ENCODE results near the gene ABCF2. TPM values are rescaled to one million over a fixed set of nuclear protein-coding genes. Genes with fewer than 3 reads are reported as not detected.
A peak's percentile ranks its signal among the peaks of the same experiment; 100 is the strongest.

The ABCF2 gene
- polyA plus RNA-seq, 3 donors, result 18.0 to 22.0 (median 21.1) TPM

DNA sequence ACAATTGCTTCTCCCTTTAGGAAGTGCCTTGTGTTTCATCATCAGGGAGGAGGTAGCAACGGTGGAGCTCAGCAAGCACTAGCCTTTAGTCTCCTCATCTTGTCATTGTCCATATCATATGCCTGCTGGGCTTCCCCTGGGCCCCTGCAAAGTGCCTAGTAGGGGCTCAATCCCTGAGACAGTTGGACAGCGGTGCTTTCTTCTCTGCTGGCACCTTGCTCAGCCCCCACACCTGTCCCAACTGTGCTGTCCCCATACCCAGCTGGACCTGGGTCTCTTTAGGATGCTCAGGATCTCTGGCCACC is 16.0 kb upstream of the ABCF2 start:
- Histone ChIP-seq H3K4me2 (replicated peaks; ENCODE audit: extremely low read depth, low read length, poor library complexity, severe bottlenecking) (peak overlapping the region; percentile 66), H3K27me3 (ENCODE audit: control insufficient read depth in 2 of 2, insufficient read depth in 2 of 2, low read length in 2 of 2) (peaks cover 31 to 41% of the 10 kb centered on the region in 2 donors), H3K4me1 (ENCODE audit: control insufficient read depth in 1 of 2, insufficient read depth in 2 of 2, low read length in 2 of 2) (peaks cover 34 to 42% of the 10 kb centered on the region in 2 donors), H2AFZ (ENCODE audit: insufficient read depth, low read depth, low read length, poor library complexity, severe bottlenecking) (no peak overlapping the region), H3K79me2 (ENCODE audit: insufficient read depth, low read length) (no peaks in the 10 kb centered on the region), H3K4me3 (replicated peaks in 1 of 3; ENCODE audit: low read depth in 2 of 3, low read length in 3 of 3) (peak overlapping the region in 1 of 3 experiments; percentile 62), H4K20me1 (ENCODE audit: insufficient read depth, low read length) (peaks cover 99% of the 10 kb centered on the region), H3K9ac (ENCODE audit: insufficient read depth, low read length, poor library complexity, severe bottlenecking) (no peak overlapping the region), H3K27ac (ENCODE audit: low read depth in 1 of 2, low read length in 2 of 2) (peak overlapping the region in 1 of 2 donors; percentile 42), H3K9me3 (replicated peaks in 1 of 2; ENCODE audit: control insufficient read depth in 1 of 2, insufficient read depth in 1 of 2, low read length in 2 of 2) (peaks cover 0 to 6% of the 10 kb centered on the region in 2 donors), H3K36me3 (replicated peaks in 1 of 2; ENCODE audit: control insufficient read depth in 1 of 2, insufficient read depth in 2 of 2, low read length in 2 of 2) (peaks cover 38 to 40% of the 10 kb centered on the region in 2 donors)
- TF ChIP-seq, protein P1, sequence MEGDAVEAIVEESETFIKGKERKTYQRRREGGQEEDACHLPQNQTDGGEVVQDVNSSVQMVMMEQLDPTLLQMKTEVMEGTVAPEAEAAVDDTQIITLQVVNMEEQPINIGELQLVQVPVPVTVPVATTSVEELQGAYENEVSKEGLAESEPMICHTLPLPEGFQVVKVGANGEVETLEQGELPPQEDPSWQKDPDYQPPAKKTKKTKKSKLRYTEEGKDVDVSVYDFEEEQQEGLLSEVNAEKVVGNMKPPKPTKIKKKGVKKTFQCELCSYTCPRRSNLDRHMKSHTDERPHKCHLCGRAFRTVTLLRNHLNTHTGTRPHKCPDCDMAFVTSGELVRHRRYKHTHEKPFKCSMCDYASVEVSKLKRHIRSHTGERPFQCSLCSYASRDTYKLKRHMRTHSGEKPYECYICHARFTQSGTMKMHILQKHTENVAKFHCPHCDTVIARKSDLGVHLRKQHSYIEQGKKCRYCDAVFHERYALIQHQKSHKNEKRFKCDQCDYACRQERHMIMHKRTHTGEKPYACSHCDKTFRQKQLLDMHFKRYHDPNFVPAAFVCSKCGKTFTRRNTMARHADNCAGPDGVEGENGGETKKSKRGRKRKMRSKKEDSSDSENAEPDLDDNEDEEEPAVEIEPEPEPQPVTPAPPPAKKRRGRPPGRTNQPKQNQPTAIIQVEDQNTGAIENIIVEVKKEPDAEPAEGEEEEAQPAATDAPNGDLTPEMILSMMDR (IDR thresholded peaks at IDR 0.05), result no peak
- Mint-ChIP-seq H3K36me3 (peaks cover 43 to 58% of the 10 kb centered on the region in 2 donors), H3K27ac (peak overlapping the region in 2 of 7 donors; percentile 24 to 58), H3K4me3 (peak overlapping the region; percentile 69 to 90), H3K9me3 (peaks cover 0 to 11% (median 3%) of the 10 kb centered on the region in 7 donors), H3K27me3 (ENCODE audit: low read depth in 3 of 3) (peaks cover 34 to 56% (median 50%) of the 10 kb centered on the region in 3 donors), H3K4me1 (peaks cover 45% of the 10 kb centered on the region)
- 41% methylated on average over 2 of the region's 2 CpGs for WGBS (ENCODE audit: insufficient coverage)
- intact Hi-C loops (cut with micrococcal nuclease), result loop anchor here in 1 of 2 donors (2.0 kb wide), 1 partner anchor 16 kb away; the partner anchor contains the start of gene ABCF2
- no peak for DNase-seq

DNA sequence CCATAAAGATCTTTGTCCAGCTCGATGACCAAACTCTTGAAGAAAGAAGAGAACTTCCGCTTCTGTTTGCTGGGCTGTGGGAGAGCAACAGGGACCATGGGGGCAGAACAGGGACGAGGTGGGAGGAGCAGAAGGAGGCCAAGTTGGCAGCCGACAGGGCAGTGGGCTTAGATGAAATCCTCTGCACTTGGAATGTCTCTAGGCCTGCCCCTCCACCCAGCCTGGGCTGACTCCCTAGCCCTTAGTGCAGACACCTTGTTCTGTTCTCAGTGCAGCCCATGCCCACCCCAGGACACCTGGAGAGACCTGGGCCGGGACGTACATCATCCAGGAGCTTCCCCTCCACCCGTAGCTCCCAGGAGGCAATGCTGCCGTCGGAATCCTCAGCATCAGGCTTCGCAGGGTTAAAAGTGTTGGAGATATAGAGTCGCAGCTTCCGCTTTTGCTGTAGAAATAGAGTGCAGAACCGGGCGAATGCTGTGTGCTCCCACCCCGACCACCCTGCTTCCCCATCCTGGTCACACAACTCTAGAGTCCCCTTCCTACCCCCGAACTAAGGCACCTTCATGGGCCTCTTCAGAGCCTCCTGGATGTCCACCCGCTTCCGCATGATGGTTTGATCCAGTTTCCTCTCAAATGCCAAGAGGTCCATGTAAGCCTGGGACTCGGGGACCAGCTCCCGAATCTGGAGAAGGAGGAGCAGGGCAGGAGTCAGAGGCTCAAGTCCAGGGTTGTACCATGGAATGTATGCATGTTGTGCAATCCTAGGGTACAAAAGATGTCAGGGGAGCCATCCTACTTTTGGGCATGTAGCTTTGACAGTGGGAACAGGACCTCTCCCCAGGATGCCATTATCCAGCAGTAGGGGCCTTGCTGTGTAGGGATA is 15.4 kb upstream of the ABCF2 start:
- Histone ChIP-seq H3K79me2 (ENCODE audit: insufficient read depth, low read length) (no peaks in the 10 kb centered on the region), H3K4me1 (ENCODE audit: control insufficient read depth in 1 of 2, insufficient read depth in 2 of 2, low read length in 2 of 2) (peaks cover 28 to 38% of the 10 kb centered on the region in 2 donors), H3K27me3 (ENCODE audit: control insufficient read depth in 2 of 2, insufficient read depth in 2 of 2, low read length in 2 of 2) (peaks cover 25 to 35% of the 10 kb centered on the region in 2 donors), H3K27ac (ENCODE audit: low read depth in 1 of 2, low read length in 2 of 2) (no peak overlapping the region), H3K4me2 (replicated peaks; ENCODE audit: extremely low read depth, low read length, poor library complexity, severe bottlenecking) (peak overlapping the region; percentile 66), H3K4me3 (replicated peaks in 1 of 3; ENCODE audit: low read depth in 2 of 3, low read length in 3 of 3) (peak overlapping the region in 1 of 3 experiments; percentile 62), H4K20me1 (ENCODE audit: insufficient read depth, low read length) (peaks cover 99% of the 10 kb centered on the region), H3K9ac (ENCODE audit: insufficient read depth, low read length, poor library complexity, severe bottlenecking) (no peak overlapping the region), H3K36me3 (replicated peaks in 1 of 2; ENCODE audit: control insufficient read depth in 1 of 2, insufficient read depth in 2 of 2, low read length in 2 of 2) (peaks cover 44 to 45% of the 10 kb centered on the region in 2 donors), H3K9me3 (replicated peaks in 1 of 2; ENCODE audit: control insufficient read depth in 1 of 2, insufficient read depth in 1 of 2, low read length in 2 of 2) (peaks cover 0 to 6% of the 10 kb centered on the region in 2 donors), H2AFZ (ENCODE audit: insufficient read depth, low read depth, low read length, poor library complexity, severe bottlenecking) (no peak overlapping the region)
- WGBS (ENCODE audit: insufficient coverage), result 72% methylated on average over 12 of the region's 20 CpGs
- TF ChIP-seq, protein P1 (IDR thresholded peaks at IDR 0.05), result no peak
- Mint-ChIP-seq H3K4me1 (peaks cover 39% of the 10 kb centered on the region), H3K9me3 (peaks cover 0 to 11% (median 0%) of the 10 kb centered on the region in 7 donors), H3K27ac (peak overlapping the region in 3 of 7 donors; percentile 24 to 73 (median 58)), H3K27me3 (ENCODE audit: low read depth in 3 of 3) (peaks cover 28 to 50% (median 44%) of the 10 kb centered on the region in 3 donors), H3K4me3 (peak overlapping the region in 1 of 2 donors; percentile 90), H3K36me3 (peaks cover 49 to 64% of the 10 kb centered on the region in 2 donors)
- DNase-seq, result no peak
- intact Hi-C loops (cut with micrococcal nuclease), result loop anchor here in 1 of 2 donors (2.0 kb wide), 1 partner anchor 16 kb away; the partner anchor contains the start of gene ABCF2

All from CD14-positive monocyte (primary cell).